ENCODE measurements around the gene CLDN34.

GRCh38 chrX:9919632-9920172, 47.5 kb upstream of the CLDN34 start:
- TF ChIP-seq CTCF (IDR thresholded peaks at IDR 0.05; ENCODE audit: low read depth, low read length) = no peak
- TF ChIP-seq EZH2phosphoT487 (IDR thresholded peaks at IDR 0.05; ENCODE audit: low read depth) = no peak
